Ishikawa (cell line): ENCODE data around the gene ZNF446.

Experiments used
- CEBPB ChIP-seq: IDR thresholded peaks from 2 replicates; pipeline ENCODE4 v1.6.1; 2012
- CREB1 ChIP-seq: IDR thresholded peaks from 2 replicates; pipeline ENCODE4 v1.6.1; 2012; ENCODE audit warnings: low read depth
- EGR1 ChIP-seq: IDR thresholded peaks from 2 replicates; pipeline ENCODE4 v1.6.1; 2012
- EP300 ChIP-seq: IDR thresholded peaks from 2 replicates; pipeline ENCODE4 v1.6.1; 2012; ENCODE audit warnings: borderline replicate concordance
- FOXM1 ChIP-seq: IDR thresholded peaks from 2 replicates; pipeline ENCODE4 v1.6.1; 2012; ENCODE audit warnings: low read depth, borderline replicate concordance
- MAX ChIP-seq: IDR thresholded peaks from 2 replicates; pipeline ENCODE4 v1.6.1; 2012
- NFIC ChIP-seq: IDR thresholded peaks from 2 replicates; pipeline ENCODE4 v1.6.1; 2012
- RAD21 ChIP-seq: IDR thresholded peaks from 2 replicates; pipeline ENCODE4 v1.6.1; 2012; ENCODE audit warnings: low read depth
- REST ChIP-seq: IDR thresholded peaks from 2 replicates; pipeline ENCODE4 v1.6.1; 2012; ENCODE audit warnings: low read depth, mild to moderate bottlenecking
- TAF1 ChIP-seq: IDR thresholded peaks from 2 replicates; pipeline ENCODE4 v1.6.1; 2012; ENCODE audit warnings: low read depth, mild to moderate bottlenecking
- TCF12 ChIP-seq: IDR thresholded peaks from 2 replicates; pipeline ENCODE4 v1.6.1; 2012; ENCODE audit warnings: low read depth
- TEAD4 ChIP-seq: IDR thresholded peaks from 2 replicates; pipeline ENCODE4 v1.6.1; 2012
- USF1 ChIP-seq: IDR thresholded peaks from 2 replicates; pipeline ENCODE4 v1.6.1; 2012
- YY1 ChIP-seq: IDR thresholded peaks from 2 replicates; pipeline ENCODE4 v1.6.1; 2012; ENCODE audit warnings: low read depth
- ZBTB7A ChIP-seq: IDR thresholded peaks from 2 replicates; pipeline ENCODE4 v1.6.1; 2012; ENCODE audit warnings: low read depth

The ZNF446 gene

GRCh38 chr19:58499021-58499927, 23.1 kb downstream of the ZNF446 start:
- TF ChIP-seq CREB1 = no peak; the same call in 1 of the 2 replicates
- no peak for TF ChIP-seq EP300
- TF ChIP-seq USF1 = peak; percentile 61
- TF ChIP-seq YY1 = peak; percentile 81
- no peak for TF ChIP-seq EGR1
- TF ChIP-seq RAD21 = no peak
- no peak for TF ChIP-seq REST
- TF ChIP-seq TEAD4 = no peak
- TF ChIP-seq MAX = peak; percentile 94
- peak; percentile 72 for TF ChIP-seq TAF1
- TF ChIP-seq CEBPB = 0 out of 2 replicates have a peak, but pooled peaks have one; percentile 3
- no peak for TF ChIP-seq FOXM1
- peak; percentile 68 for TF ChIP-seq TCF12
- TF ChIP-seq NFIC = peak; percentile 81
- peak; percentile 61; the same call in 1 of the 2 replicates for TF ChIP-seq ZBTB7A

GRCh38 chr19:58500242-58500641, 24.1 kb downstream of the ZNF446 start:
- TF ChIP-seq FOXM1 (no peak), TAF1 (no peak), YY1 (no peak)

GRCh38 chr19:58509731-58510083, 33.6 kb downstream of the ZNF446 start:
- no peak for TF ChIP-seq CEBPB
- no peak for TF ChIP-seq YY1
- TF ChIP-seq USF1 = no peak
- TF ChIP-seq TCF12 = no peak
- no peak for TF ChIP-seq EGR1

- no peak for TF ChIP-seq EGR1
- TF ChIP-seq TAF1 = no peak
- TF ChIP-seq TCF12 = no peak
- no peak for TF ChIP-seq MAX
- TF ChIP-seq RAD21 = no peak
Observed at GRCh38 chr19:58510084-58510862, 34.1 kb downstream of the ZNF446 start.

GRCh38 chr19:58511353-58512208, 35.4 kb downstream of the ZNF446 start, which contains the start of gene SLC27A5:
Gene SLC27A5 (minus strand): TSS chr19:58511992. CDS start chr19:58511955, 37 bp downstream.
- no peak for TF ChIP-seq USF1
- TF ChIP-seq CREB1 = no peak
- no peak for TF ChIP-seq FOXM1
- no peak for TF ChIP-seq EP300
- TF ChIP-seq ZBTB7A = no peak
- TF ChIP-seq REST = no peak
- no peak for TF ChIP-seq TAF1
- TF ChIP-seq EGR1 = no peak
- TF ChIP-seq YY1 = no peak
- no peak for TF ChIP-seq TCF12
- no peak for TF ChIP-seq RAD21
- no peak for TF ChIP-seq MAX
- no peak for TF ChIP-seq NFIC
- no peak for TF ChIP-seq CEBPB
- no peak for TF ChIP-seq TEAD4
